ENCODE data around the gene OR8D2.

GRCh38 chr11:124315052-124315451 is 4.9 kb downstream of the OR8D2 start:
- TF ChIP-seq TCF12 (IDR thresholded peaks at IDR 0.05; ENCODE audit: low read depth, low read length) (no peak), POLR2A (IDR thresholded peaks at IDR 0.05; ENCODE audit: low read depth, low read length) (no peak), ZNF274 (IDR thresholded peaks at IDR 0.05; ENCODE audit: insufficient read depth, insufficient read length) (no peak), EZH2 (IDR thresholded peaks at IDR 0.05; ENCODE audit: borderline replicate concordance, control insufficient read depth, low read depth, low read length) (no peak), CTCF (IDR thresholded peaks at IDR 0.05 in 2 of 3, conservative IDR thresholded peaks at IDR 0.05 in 1 of 3; ENCODE audit: control insufficient read depth in 2 of 3, extremely low read depth in 1 of 3, insufficient read depth in 1 of 3, low read depth in 3 of 3, low read length in 3 of 3) (no peak), ZSCAN29 (IDR thresholded peaks at IDR 0.05) (no peak), MEF2A (IDR thresholded peaks at IDR 0.05; ENCODE audit: insufficient read depth, low read depth, low read length) (no peak)

Data from GM12878 (cell line).